Measurements from ENCODE around the gene NEGR1.
A peak's percentile ranks its signal among the peaks of the same experiment; 100 is the strongest.

The NEGR1 gene

DNA sequence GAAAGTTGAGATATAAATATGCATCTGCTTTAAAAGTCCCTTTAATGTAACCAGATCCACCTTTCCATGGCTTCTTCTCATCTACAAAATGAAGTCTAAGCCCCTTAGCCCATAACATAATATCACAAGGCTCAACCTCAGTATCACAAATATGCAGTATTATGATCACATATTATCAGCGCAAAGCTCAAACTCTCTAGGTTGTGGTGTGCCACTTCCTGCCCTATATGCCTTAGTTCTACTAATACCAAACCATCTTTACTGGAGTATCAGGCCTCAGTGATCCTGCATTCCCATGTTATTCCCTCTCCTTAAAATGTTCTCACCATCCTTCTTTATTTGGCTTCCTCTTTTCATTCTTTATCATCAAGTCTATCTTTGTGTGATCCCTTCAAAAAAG, 301.8 kb downstream of the NEGR1 start:
- no peak overlapping the region for H3K4me3 ChIP-seq (ENCODE audit: low read depth, low read length)
- in situ Hi-C loops (cut with HindIII; ENCODE audit: low sequenced_read_pairs): no loop called here
- TF ChIP-seq, protein P1, sequence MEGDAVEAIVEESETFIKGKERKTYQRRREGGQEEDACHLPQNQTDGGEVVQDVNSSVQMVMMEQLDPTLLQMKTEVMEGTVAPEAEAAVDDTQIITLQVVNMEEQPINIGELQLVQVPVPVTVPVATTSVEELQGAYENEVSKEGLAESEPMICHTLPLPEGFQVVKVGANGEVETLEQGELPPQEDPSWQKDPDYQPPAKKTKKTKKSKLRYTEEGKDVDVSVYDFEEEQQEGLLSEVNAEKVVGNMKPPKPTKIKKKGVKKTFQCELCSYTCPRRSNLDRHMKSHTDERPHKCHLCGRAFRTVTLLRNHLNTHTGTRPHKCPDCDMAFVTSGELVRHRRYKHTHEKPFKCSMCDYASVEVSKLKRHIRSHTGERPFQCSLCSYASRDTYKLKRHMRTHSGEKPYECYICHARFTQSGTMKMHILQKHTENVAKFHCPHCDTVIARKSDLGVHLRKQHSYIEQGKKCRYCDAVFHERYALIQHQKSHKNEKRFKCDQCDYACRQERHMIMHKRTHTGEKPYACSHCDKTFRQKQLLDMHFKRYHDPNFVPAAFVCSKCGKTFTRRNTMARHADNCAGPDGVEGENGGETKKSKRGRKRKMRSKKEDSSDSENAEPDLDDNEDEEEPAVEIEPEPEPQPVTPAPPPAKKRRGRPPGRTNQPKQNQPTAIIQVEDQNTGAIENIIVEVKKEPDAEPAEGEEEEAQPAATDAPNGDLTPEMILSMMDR (IDR thresholded peaks at IDR 0.05; ENCODE audit: low read depth, low read length): no peak
- no peak for DNase-seq (ENCODE audit: low read depth, low spot score)

DNA sequence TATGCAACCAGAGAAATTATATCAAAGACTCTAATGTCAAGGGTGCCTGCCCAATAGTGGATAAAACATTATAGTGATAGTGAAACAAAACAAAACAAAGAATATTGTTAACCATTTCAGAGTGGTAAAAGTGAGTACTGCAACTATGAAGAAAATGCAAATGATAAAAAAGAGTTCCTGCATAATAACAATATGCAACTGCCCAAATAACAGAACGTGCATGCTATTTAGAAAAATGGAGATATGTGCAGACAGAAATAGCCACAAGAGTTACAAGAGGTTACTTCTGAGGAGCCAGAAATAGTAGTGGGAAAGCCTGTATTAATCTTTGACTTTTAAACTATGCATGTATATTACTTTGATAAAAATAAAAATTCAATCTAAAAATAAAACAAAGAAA, 302.5 kb downstream of the NEGR1 start:
- TF ChIP-seq, protein P1 (IDR thresholded peaks at IDR 0.05; ENCODE audit: low read depth, low read length): no peak
- H3K4me3 ChIP-seq (ENCODE audit: low read depth, low read length): no peak overlapping the region
- no peak for DNase-seq (ENCODE audit: low read depth, low spot score)
- in situ Hi-C loops (cut with HindIII; ENCODE audit: low sequenced_read_pairs): no loop called here

DNA sequence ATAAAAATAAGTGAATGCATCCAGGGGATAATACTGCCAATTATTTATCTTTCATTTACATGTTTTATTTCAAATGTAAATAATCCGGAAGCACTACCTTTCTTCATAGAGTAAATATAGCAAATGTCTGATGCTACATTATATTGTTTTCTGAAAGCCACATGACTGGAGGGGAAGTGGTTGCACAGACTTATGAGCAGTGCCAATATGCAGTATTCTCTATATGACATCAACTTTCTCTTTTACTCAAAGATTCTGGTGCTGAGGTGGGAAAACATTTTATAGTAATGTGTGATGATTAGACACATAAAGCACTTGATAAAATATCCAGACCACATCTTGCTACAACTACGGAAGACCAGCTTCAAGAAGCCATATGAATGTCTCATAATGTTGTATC, 314.7 kb downstream of the NEGR1 start:
- H3K4me3 ChIP-seq (ENCODE audit: low read depth, low read length): no peak overlapping the region
- in situ Hi-C loops (cut with HindIII; ENCODE audit: low sequenced_read_pairs): no loop called here
- DNase-seq (ENCODE audit: low read depth, low spot score): no peak
- TF ChIP-seq, protein P1 (IDR thresholded peaks at IDR 0.05; ENCODE audit: low read depth, low read length): no peak

DNA sequence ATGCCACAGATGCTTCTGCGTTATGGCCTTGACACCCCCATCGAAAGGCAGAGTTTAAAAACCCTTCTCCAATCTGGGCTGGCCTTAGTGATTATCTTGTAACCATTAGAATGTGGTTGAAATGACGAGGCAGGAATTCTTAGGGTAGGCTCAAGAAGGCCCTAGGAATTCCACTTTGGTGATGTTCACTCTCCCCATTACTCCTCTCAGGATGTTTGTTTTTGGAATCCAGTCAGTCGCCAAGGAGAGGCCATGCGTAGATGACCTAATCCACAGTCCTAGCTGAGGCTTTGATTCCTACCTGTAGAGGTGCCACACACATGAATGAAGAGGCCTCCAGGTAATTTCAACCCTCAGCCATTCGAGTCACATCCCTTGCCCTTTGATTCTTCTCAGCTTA, 318.2 kb downstream of the NEGR1 start:
- peak; percentile 6 for DNase-seq (ENCODE audit: low read depth, low spot score)
- in situ Hi-C loops (cut with HindIII; ENCODE audit: low sequenced_read_pairs): no loop called here
- TF ChIP-seq, protein P1 (IDR thresholded peaks at IDR 0.05; ENCODE audit: low read depth, low read length): no peak
- no peak overlapping the region for H3K4me3 ChIP-seq (ENCODE audit: low read depth, low read length)

DNA sequence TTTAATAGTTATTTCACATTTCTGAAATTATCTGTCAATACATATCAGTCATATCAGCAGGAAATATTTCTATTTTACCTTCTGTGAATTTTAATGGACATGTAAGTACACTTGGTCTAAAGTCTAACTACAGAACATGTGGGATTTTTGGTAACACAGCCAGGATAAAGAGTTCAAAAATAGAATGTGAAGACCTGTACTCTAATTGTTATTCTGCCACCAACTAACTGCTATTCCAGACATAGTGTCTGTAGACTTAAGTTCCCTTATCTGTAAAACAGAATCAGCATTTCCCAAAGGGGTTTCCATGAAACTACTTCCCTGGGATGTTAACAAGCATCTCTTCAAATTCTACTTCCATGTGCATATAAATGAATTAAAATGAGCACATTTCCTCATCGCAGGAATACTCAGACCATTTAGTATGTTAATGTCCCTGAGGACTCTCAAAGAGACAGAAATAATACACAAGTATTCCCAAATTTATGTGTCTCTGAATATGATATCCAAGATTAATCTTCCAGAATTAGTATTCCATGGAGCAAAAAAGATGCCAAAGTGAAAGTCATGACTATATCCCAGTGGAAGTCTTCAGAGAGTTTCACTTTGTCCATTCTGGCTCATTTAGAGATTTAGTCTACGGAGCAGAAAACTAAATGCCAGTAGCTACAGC, 325.6 kb downstream of the NEGR1 start:
- no peak overlapping the region for H3K4me3 ChIP-seq (ENCODE audit: low read depth, low read length)
- TF ChIP-seq, protein P1 (IDR thresholded peaks at IDR 0.05; ENCODE audit: low read depth, low read length): no peak
- in situ Hi-C loops (cut with HindIII; ENCODE audit: low sequenced_read_pairs): no loop called here
- DNase-seq (ENCODE audit: low read depth, low spot score): no peak

DNA sequence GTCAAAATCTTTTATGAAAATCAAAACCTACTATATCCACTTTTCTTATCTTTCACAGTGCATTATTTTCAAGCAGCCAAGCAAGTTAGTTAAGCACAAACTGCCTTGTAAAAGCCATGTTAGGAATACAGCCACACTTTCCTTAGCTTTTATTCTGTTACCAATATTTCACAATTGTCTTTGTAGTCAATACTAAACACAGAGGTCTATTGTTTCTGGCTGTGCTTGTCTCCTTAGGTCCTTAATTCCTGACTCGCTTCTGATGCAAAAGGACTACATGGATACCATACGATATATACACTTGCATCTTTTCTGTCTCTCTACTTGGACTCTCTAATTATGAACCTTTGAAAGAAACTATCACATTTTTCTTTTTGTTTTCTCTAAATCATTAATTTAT, 331.8 kb downstream of the NEGR1 start:
- TF ChIP-seq, protein P1 (IDR thresholded peaks at IDR 0.05; ENCODE audit: low read depth, low read length): no peak
- no peak overlapping the region for H3K4me3 ChIP-seq (ENCODE audit: low read depth, low read length)
- no peak for DNase-seq (ENCODE audit: low read depth, low spot score)
- in situ Hi-C loops (cut with HindIII; ENCODE audit: low sequenced_read_pairs): no loop called here
